Osteocyte (in vitro differentiated cells): Measurements from ENCODE around the gene CPT1A. TPM values are rescaled to one million over a fixed set of nuclear protein-coding genes. Genes with fewer than 3 reads are reported as not detected.

Experiments used
- DNase-seq: peaks from one replicate; pipeline ENCODE4 v3.0.0; 2021; ENCODE audit warnings: mixed read lengths; ENCODE audit not compliant: unreplicated experiment; ENCODE audit errors: extremely low spot score
- H3K27ac Mint-ChIP-seq: one replicate; pipeline ENCODE4 v1.8.0; 2021; ENCODE audit warnings: mild to moderate bottlenecking, mixed read lengths; ENCODE audit not compliant: unreplicated experiment
- H3K27me3 Mint-ChIP-seq: one replicate; pipeline ENCODE4 v1.8.0; 2021; ENCODE audit warnings: mixed read lengths; ENCODE audit not compliant: unreplicated experiment
- H3K36me3 Mint-ChIP-seq: one replicate; pipeline ENCODE4 v1.8.0; 2021; ENCODE audit warnings: mixed read lengths; ENCODE audit not compliant: unreplicated experiment
- H3K4me1 Mint-ChIP-seq: one replicate; pipeline ENCODE4 v1.8.0; 2021; ENCODE audit warnings: mixed read lengths; ENCODE audit not compliant: unreplicated experiment
- H3K4me3 Mint-ChIP-seq: one replicate; pipeline ENCODE4 v1.8.0; 2021; ENCODE audit warnings: mild to moderate bottlenecking, moderate library complexity, mixed read lengths; ENCODE audit not compliant: unreplicated experiment
- H3K9me3 Mint-ChIP-seq: one replicate; pipeline ENCODE4 v1.8.0; 2021; ENCODE audit warnings: mixed read lengths; ENCODE audit not compliant: unreplicated experiment
- CTCF ChIP-seq: fragments of 200-600 bp; sonication (generic); IDR thresholded peaks from 2 replicates; pipeline ENCODE4 v1.5.0; 2021; ENCODE audit warnings: antibody characterized with exemption, mild to moderate bottlenecking, moderate library complexity
- total RNA-seq: library from RNA; stranded (reverse); gene quantifications from 2 replicates; pipeline ENCODE4 v1.2.1, GENCODE V29; 2021

CPT1A gene
- total RNA-seq, 1 donor from 2014 or later: 109 TPM

GRCh38 chr11:68844376-68844775 lies 2.7 kb upstream of the CPT1A start:
- TF ChIP-seq CTCF: no peak
- Mint-ChIP-seq H3K9me3 (no peaks in the 10 kb centered on the region), H3K27ac (no peak overlapping the region), H3K4me1 (peaks cover 37% of the 10 kb centered on the region), H3K27me3 (peaks cover 11% of the 10 kb centered on the region), H3K36me3 (peaks cover 2% of the 10 kb centered on the region), H3K4me3 (peak overlapping the region; percentile 30)
- no peak for DNase-seq

GRCh38 chr11:68843703-68844312 lies 2.1 kb upstream of the CPT1A start:
- TF ChIP-seq CTCF: peak; percentile 51
- no peak for DNase-seq
- peaks cover 41% of the 10 kb centered on the region for H3K4me1 Mint-ChIP-seq
- peak overlapping the region; percentile 7 for H3K27ac Mint-ChIP-seq
- peaks cover 2% of the 10 kb centered on the region for H3K36me3 Mint-ChIP-seq
- peak overlapping the region; percentile 72 for H3K4me3 Mint-ChIP-seq
- H3K27me3 Mint-ChIP-seq: peaks cover 11% of the 10 kb centered on the region
- no peaks in the 10 kb centered on the region for H3K9me3 Mint-ChIP-seq

- no peak for TF ChIP-seq CTCF
- H3K27ac Mint-ChIP-seq: peak overlapping the region; percentile 71
- peak overlapping the region; percentile 72 for H3K4me3 Mint-ChIP-seq
- peaks cover 2% of the 10 kb centered on the region for H3K36me3 Mint-ChIP-seq
- no peaks in the 10 kb centered on the region for H3K9me3 Mint-ChIP-seq
- DNase-seq: no peak
- H3K27me3 Mint-ChIP-seq: peaks cover 11% of the 10 kb centered on the region
- peaks cover 47% of the 10 kb centered on the region for H3K4me1 Mint-ChIP-seq
Observed at GRCh38 chr11:68843052-68843561, 1.4 kb upstream of the CPT1A start.

- TF ChIP-seq CTCF: no peak
- no peaks in the 10 kb centered on the region for H3K9me3 Mint-ChIP-seq
- H3K36me3 Mint-ChIP-seq: no peaks in the 10 kb centered on the region
- H3K27ac Mint-ChIP-seq: peak overlapping the region; percentile 71
- H3K27me3 Mint-ChIP-seq: peaks cover 11% of the 10 kb centered on the region
- peaks cover 52% of the 10 kb centered on the region for H3K4me1 Mint-ChIP-seq
- DNase-seq: no peak
- peak overlapping the region; percentile 72 for H3K4me3 Mint-ChIP-seq
Observed at GRCh38 chr11:68842427-68843051, 823 bp upstream of the CPT1A start.
